ENCODE data around the gene NTN4. TPM values are rescaled to one million over a fixed set of nuclear protein-coding genes. Genes with fewer than 3 reads are reported as not detected.
"Not testable (repeated sequence)": the region's sequence is repeated elsewhere in the genome, so short reads cannot be mapped to it uniquely, and the experiment has no call there.

NTN4 gene
- total RNA-seq, 1 donor from 2014 or later: 336 TPM

DNA sequence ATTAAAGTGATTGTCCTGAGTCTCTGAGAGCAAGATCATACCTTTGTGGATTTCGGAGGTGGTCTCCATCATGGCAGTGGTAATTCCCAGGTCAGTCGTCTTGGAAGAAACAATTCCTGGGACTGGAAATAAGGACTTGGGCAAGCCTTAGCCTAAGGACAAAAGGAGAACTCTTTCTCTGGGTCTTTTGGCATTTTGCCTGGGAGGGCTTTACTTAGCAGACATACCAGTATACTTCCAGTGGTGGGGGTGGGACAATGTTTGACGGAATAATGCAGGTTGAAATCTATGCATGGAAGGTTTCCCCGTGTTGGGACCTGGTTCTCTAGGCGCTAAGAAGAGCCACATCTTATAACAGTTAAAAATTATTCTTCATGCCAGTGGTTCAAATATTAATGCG is 168.8 kb downstream of the NTN4 start:
- Mint-ChIP-seq H3K36me3 (ENCODE audit: low read depth) (no peaks in the 10 kb centered on the region), H3K4me1 (ENCODE audit: low read depth) (peaks cover 23% of the 10 kb centered on the region)

DNA sequence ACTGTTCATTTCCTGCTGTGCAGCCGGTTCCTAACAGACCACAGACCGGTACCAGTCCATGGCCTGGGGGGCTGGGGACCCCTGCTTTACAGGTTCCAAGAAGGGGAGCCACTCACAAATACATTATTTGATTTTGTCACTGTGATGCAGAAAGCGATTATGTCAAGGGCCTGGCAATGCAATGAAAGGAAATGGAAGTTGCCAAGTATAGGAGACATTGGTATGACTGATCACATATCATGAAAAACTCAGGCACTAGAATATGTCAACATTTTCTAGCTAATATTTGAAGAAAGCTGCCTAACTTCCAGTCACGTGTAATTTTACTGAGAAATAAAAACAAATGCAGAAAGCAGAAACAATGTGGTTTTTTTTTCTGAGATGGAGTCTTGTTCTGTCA is 170.4 kb downstream of the NTN4 start:
- H3K36me3 Mint-ChIP-seq (ENCODE audit: low read depth): no peaks in the 10 kb centered on the region
- no peaks in the 10 kb centered on the region for H3K27me3 Mint-ChIP-seq (ENCODE audit: low read depth)
- no peak overlapping the region for H3K4me3 Mint-ChIP-seq (ENCODE audit: unreplicated experiment)
- peak overlapping the region; percentile 49 for H3K27ac Mint-ChIP-seq (ENCODE audit: unreplicated experiment)
- TF ChIP-seq, protein P1, sequence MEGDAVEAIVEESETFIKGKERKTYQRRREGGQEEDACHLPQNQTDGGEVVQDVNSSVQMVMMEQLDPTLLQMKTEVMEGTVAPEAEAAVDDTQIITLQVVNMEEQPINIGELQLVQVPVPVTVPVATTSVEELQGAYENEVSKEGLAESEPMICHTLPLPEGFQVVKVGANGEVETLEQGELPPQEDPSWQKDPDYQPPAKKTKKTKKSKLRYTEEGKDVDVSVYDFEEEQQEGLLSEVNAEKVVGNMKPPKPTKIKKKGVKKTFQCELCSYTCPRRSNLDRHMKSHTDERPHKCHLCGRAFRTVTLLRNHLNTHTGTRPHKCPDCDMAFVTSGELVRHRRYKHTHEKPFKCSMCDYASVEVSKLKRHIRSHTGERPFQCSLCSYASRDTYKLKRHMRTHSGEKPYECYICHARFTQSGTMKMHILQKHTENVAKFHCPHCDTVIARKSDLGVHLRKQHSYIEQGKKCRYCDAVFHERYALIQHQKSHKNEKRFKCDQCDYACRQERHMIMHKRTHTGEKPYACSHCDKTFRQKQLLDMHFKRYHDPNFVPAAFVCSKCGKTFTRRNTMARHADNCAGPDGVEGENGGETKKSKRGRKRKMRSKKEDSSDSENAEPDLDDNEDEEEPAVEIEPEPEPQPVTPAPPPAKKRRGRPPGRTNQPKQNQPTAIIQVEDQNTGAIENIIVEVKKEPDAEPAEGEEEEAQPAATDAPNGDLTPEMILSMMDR (IDR thresholded peaks at IDR 0.05): no peak
- H3K4me1 Mint-ChIP-seq (ENCODE audit: low read depth): peaks cover 30% of the 10 kb centered on the region
- no peak for DNase-seq (ENCODE audit: low spot score)
- no peaks in the 10 kb centered on the region for H3K9me3 Mint-ChIP-seq (ENCODE audit: low read depth)

More for the DNA sequence above, 168.8 kb downstream of the NTN4 start:
- DNase-seq (ENCODE audit: low spot score): no peak
- H3K4me3 Mint-ChIP-seq (ENCODE audit: unreplicated experiment): no peak overlapping the region
- H3K27ac Mint-ChIP-seq (ENCODE audit: unreplicated experiment): no peak overlapping the region
- H3K27me3 Mint-ChIP-seq (ENCODE audit: low read depth): no peaks in the 10 kb centered on the region
- H3K9me3 Mint-ChIP-seq (ENCODE audit: low read depth): no peaks in the 10 kb centered on the region
- TF ChIP-seq, protein P1 (IDR thresholded peaks at IDR 0.05): no peak

DNA sequence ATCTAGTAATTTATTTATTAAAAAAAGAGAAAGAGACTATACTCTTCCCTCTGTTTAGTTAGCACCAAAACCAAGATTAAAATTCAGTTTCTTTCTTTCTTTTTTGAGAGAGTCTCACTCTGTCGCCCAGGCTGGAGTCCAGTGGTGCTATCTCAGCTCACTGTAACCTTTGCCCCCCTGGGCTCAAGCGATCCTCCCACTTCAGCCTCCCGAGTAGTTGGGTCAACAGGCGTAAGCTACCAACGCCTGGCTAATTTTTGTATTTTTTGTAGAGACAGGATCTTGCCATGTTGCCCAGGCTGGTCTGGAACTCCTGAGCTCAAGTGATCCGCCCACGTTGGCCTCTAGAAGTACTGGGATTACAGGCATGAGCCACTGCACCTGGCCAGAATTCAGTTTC is 174.1 kb downstream of the NTN4 start:
- not testable (repeated sequence) for H3K4me3 Mint-ChIP-seq (ENCODE audit: unreplicated experiment); H3K9me3 Mint-ChIP-seq (ENCODE audit: low read depth); H3K27ac Mint-ChIP-seq (ENCODE audit: unreplicated experiment); H3K36me3 Mint-ChIP-seq (ENCODE audit: low read depth); H3K27me3 Mint-ChIP-seq (ENCODE audit: low read depth); DNase-seq (ENCODE audit: low spot score)
- peaks cover 12% of the 10 kb centered on the region for H3K4me1 Mint-ChIP-seq (ENCODE audit: low read depth)

DNA sequence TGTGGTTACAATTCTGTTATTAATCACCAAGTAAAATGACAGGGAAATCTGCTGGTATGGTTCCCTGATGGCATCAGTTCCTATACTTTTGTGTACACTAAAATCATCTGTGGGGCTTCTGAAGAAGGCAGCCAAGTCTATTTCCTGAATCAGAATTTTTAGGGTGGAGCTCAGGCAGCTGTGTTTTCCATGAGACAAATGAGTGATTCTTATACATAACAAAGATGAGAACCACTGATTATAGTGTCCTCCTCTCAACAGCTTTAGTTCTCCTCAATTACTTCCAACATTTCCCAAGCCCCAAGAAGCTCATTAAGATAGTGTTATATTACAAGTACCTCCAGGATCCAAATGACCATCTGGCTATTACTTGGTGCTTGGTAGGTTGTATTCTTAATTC is 174.8 kb downstream of the NTN4 start:
- Mint-ChIP-seq H3K36me3 (ENCODE audit: low read depth) (no peaks in the 10 kb centered on the region), H3K4me1 (ENCODE audit: low read depth) (peaks cover 12% of the 10 kb centered on the region), H3K4me3 (ENCODE audit: unreplicated experiment) (no peak overlapping the region), H3K27ac (ENCODE audit: unreplicated experiment) (peak overlapping the region; percentile 17), H3K9me3 (ENCODE audit: low read depth) (peaks cover 2% of the 10 kb centered on the region), H3K27me3 (ENCODE audit: low read depth) (no peaks in the 10 kb centered on the region)
- DNase-seq (ENCODE audit: low spot score): no peak
- TF ChIP-seq, protein P1 (IDR thresholded peaks at IDR 0.05): no peak

DNA sequence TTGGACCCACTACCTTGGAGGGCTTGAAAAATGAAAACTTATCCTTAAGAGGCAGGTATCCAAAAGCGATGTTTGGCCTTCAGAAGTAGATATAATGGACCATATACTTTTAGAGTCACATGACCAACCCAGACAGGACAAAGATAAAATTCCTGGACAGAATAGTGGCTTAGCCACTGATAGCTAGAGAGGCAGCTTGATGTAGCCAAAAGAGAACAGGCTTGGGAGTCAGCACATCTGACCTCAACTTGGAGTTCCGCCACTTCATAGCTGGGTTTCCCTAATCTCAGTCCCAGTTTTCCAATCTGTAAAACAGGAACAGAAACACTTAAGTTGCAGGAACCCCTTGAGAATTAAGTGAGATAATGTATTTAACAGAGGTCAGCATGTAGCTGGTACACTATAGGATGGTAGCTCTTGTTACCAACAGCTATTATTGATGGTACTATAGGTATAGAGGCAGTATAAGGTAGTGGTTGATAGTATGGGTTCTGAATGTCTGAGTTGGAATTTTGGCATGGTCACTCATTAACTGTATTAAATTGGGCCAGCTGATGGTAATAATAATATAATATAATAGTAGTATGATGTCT is 176.1 kb downstream of the NTN4 start:
- H3K27me3 Mint-ChIP-seq (ENCODE audit: low read depth): no peaks in the 10 kb centered on the region
- H3K36me3 Mint-ChIP-seq (ENCODE audit: low read depth): no peaks in the 10 kb centered on the region
- no peak overlapping the region for H3K27ac Mint-ChIP-seq (ENCODE audit: unreplicated experiment)
- DNase-seq (ENCODE audit: low spot score): no peak
- TF ChIP-seq, protein P1 (IDR thresholded peaks at IDR 0.05): no peak
- H3K4me1 Mint-ChIP-seq (ENCODE audit: low read depth): peaks cover 13% of the 10 kb centered on the region
- H3K4me3 Mint-ChIP-seq (ENCODE audit: unreplicated experiment): no peak overlapping the region
- H3K9me3 Mint-ChIP-seq (ENCODE audit: low read depth): peaks cover 2% of the 10 kb centered on the region

DNA sequence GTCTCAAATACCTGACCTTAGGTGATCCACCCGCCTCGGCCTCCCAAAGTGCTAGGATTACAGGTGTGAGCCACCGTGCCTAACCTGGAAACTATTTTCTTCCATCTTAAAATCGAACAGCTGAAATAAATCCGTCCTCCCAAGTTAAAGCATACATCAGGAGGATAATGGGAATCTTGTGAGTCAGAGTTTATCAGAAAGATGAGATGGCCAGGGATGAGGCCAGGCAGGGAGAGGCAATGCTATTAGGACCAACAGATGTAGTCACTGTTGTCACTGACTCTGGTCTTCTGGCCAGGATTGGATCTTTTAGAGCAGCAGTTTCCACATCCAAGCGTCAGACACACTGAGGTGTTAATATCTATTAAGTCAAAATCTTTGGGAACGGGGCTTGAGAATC is 177.5 kb downstream of the NTN4 start:
- peaks cover 2% of the 10 kb centered on the region for H3K9me3 Mint-ChIP-seq (ENCODE audit: low read depth)
- H3K27ac Mint-ChIP-seq (ENCODE audit: unreplicated experiment): no peak overlapping the region
- no peak for DNase-seq (ENCODE audit: low spot score)
- TF ChIP-seq, protein P1 (IDR thresholded peaks at IDR 0.05): no peak
- H3K36me3 Mint-ChIP-seq (ENCODE audit: low read depth): no peaks in the 10 kb centered on the region
- H3K4me1 Mint-ChIP-seq (ENCODE audit: low read depth): peaks cover 28% of the 10 kb centered on the region
- no peak overlapping the region for H3K4me3 Mint-ChIP-seq (ENCODE audit: unreplicated experiment)
- no peaks in the 10 kb centered on the region for H3K27me3 Mint-ChIP-seq (ENCODE audit: low read depth)
